ENCODE data around the gene MLN. TPM values are rescaled to one million over a fixed set of nuclear protein-coding genes. Genes with fewer than 3 reads are reported as not detected.

MLN gene
- total RNA-seq, 4 donors from 2014 or later, result not detected

DNA sequence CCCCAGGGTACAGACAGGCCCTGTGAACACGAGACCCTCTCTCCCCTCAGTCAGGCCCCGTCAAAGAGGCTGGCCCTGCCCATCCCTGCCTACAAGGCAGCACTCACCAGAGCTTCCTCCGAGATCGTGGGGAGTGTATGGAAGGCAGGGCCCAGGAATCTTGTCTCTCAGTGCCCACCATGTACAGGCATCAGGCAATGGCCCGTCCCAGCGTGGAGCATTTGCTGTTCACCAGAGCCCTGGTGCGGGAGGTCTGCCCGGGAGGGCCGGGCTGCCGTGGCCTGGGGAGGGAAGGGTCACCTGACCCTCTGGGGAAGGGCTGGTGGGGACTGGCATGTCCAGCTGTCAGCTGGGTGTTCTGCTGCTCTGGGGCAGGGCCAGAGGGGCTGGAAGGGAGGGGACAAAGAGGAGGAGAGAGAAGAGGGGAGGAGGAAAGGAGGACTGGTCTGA lies 57.1 kb downstream of the MLN start, which contains the start of gene IP6K3:
Gene IP6K3 (minus strand): TSS at position 255 of the 450 bp plus-strand sequence. CDS start 11,429 bp downstream, outside the sequence.
- no peaks in the 10 kb centered on the region for H3K9me3 ChIP-seq
- H3K36me3 ChIP-seq, result no peaks in the 10 kb centered on the region
- peaks cover 9 to 14% of the 10 kb centered on the region in 2 donors for H3K4me1 ChIP-seq
- H3K27ac ChIP-seq, result peak within 1 kb of the TSS; percentile 80 to 90
- DNase-seq, result peak; percentile 37 to 47
- no peak for TF ChIP-seq POLR2A (IDR thresholded peaks at IDR 0.05)
- TF ChIP-seq, protein P1, sequence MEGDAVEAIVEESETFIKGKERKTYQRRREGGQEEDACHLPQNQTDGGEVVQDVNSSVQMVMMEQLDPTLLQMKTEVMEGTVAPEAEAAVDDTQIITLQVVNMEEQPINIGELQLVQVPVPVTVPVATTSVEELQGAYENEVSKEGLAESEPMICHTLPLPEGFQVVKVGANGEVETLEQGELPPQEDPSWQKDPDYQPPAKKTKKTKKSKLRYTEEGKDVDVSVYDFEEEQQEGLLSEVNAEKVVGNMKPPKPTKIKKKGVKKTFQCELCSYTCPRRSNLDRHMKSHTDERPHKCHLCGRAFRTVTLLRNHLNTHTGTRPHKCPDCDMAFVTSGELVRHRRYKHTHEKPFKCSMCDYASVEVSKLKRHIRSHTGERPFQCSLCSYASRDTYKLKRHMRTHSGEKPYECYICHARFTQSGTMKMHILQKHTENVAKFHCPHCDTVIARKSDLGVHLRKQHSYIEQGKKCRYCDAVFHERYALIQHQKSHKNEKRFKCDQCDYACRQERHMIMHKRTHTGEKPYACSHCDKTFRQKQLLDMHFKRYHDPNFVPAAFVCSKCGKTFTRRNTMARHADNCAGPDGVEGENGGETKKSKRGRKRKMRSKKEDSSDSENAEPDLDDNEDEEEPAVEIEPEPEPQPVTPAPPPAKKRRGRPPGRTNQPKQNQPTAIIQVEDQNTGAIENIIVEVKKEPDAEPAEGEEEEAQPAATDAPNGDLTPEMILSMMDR (IDR thresholded peaks at IDR 0.05), result no peak
- intact Hi-C loops (cut with DNase I; ENCODE audit: low total_unique reads), result no loop called here
- H3K4me3 ChIP-seq, result peak within 1 kb of the TSS in 1 of 2 donors; percentile 16
- H3K27me3 ChIP-seq, result no peaks in the 10 kb centered on the region

DNA sequence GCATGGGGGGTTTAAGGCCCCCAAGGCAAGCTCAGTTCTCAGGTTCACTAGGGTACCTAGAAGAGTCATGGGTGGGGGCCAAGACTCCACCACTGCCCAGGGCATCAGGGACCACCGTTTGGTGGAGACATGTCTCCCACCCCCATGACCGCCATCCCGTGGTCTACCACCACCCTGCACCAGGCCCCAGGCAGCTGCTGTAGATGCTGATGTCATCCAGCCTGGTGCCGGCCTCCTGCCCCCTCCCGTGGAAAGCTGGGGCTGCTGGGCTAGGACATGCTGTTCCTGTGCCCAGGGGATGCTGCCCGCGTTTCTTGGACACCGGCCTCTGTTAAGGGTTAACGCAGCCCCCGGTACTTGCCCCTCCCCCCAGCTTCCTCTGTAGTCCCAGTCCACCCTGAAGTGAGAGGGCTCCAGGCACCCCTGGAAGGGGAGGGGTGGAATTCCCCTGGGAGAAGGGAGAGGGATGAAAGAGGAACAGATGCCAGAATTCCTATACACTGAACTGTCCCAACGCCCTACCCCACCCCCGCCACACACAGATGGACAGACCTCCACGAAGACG lies 57.7 kb downstream of the MLN start:
- peak overlapping the region in 1 of 2 donors; percentile 16 for H3K4me3 ChIP-seq
- TF ChIP-seq POLR2A (IDR thresholded peaks at IDR 0.05), result no peak
- peak overlapping the region; percentile 80 to 90 for H3K27ac ChIP-seq
- intact Hi-C loops (cut with DNase I; ENCODE audit: low total_unique reads), result no loop called here
- peak; percentile 70 to 81 for DNase-seq
- H3K9me3 ChIP-seq, result no peaks in the 10 kb centered on the region
- H3K27me3 ChIP-seq, result no peaks in the 10 kb centered on the region
- no peaks in the 10 kb centered on the region for H3K36me3 ChIP-seq
- peaks cover 9 to 11% of the 10 kb centered on the region in 2 donors for H3K4me1 ChIP-seq

DNA sequence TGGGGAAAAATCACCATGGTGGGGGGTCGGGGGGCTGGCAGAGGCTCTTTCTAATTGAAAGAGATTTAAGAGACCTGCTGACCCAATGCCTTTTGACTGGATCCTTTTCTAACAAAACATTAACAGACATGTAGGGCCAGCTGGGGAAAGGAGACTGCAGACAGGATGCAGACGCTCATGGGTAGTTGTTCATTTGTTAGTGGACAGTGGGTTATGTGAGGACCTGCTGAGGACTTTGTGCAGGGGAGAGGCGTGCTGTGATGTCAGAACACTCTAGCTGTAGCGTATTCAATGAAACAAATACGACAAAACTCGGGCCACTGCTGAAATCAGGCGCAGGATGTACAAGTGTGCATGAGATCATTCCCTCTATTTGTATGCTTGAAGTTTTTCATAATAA lies 58.3 kb downstream of the MLN start:
- TF ChIP-seq, protein P1 (IDR thresholded peaks at IDR 0.05), result no peak
- TF ChIP-seq POLR2A (IDR thresholded peaks at IDR 0.05), result no peak
- DNase-seq, result no peak
- H3K4me1 ChIP-seq, result peaks cover 9 to 11% of the 10 kb centered on the region in 2 donors
- H3K9me3 ChIP-seq, result no peaks in the 10 kb centered on the region
- intact Hi-C loops (cut with DNase I; ENCODE audit: low total_unique reads), result no loop called here
- H3K4me3 ChIP-seq, result no peak overlapping the region
- peak overlapping the region; percentile 80 to 90 for H3K27ac ChIP-seq
- H3K27me3 ChIP-seq, result no peaks in the 10 kb centered on the region
- H3K36me3 ChIP-seq, result no peaks in the 10 kb centered on the region

DNA sequence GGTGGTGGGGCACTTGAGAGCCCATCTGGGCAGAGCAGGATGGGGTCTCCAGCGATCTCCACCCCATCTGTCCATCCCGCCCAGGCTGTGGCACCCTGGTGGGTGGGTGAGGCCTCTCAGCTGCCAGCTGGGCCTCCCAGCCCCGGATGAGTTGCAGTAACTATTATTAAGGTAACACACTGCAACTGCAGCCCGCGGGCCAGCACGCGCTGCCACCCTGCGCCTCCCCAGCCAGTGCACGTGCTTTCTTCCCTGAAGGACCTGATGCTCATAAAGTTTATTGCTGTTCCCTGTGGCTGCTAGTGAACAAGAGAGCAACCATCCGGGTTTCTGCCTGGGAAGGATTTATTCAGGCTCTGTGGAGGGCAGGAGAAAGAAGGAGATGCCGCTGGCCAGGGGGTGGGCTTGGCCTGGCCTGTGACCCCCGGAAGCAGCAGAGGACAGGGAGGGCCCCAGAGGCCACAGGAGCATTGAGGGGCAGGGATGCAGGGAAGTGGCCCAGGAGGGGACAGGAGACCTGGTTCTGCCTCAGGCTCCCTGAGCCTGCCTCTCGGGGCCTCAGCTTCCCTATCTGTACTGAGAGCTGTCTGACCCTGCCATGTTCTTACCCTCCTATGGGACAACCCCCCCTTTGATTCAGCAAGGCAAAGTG lies 58.8 kb downstream of the MLN start:
- Histone ChIP-seq H3K27me3 (no peaks in the 10 kb centered on the region), H3K9me3 (no peaks in the 10 kb centered on the region), H3K4me1 (peaks cover 9 to 11% of the 10 kb centered on the region in 2 donors), H3K27ac (peak overlapping the region; percentile 80 to 90), H3K36me3 (no peaks in the 10 kb centered on the region), H3K4me3 (no peak overlapping the region)
- DNase-seq, result peak; percentile 40 to 58
- no peak for TF ChIP-seq POLR2A (IDR thresholded peaks at IDR 0.05)
- TF ChIP-seq, protein P1 (IDR thresholded peaks at IDR 0.05), result no peak
- intact Hi-C loops (cut with DNase I; ENCODE audit: low total_unique reads), result no loop called here

Other genes with a start within 250 kb of the MLN start
- gene BAK1, start 223.7 kb downstream of the MLN start, total RNA-seq, result 10 to 100 TPM in 2 of 4 donors, 1 to 10 TPM in 1, under 1 TPM in 1; 0.88 to 15.3 (median 6.1) TPM
- gene ITPR3, start 182.7 kb downstream of the MLN start, total RNA-seq, result 10 to 100 TPM; 11.2 to 27.6 (median 16.1) TPM
- gene UQCC2, start 92.3 kb downstream of the MLN start, total RNA-seq, result 10 to 100 TPM in 3 of 4 donors, 1 to 10 TPM in 1; 10.0 to 63.2 (median 30.9) TPM
- gene IP6K3, start 57.1 kb downstream of the MLN start, total RNA-seq, result 1 to 10 TPM in 3 of 4 donors, not detected in 1; 1.9 to 6.1 (median 5.5) TPM
- 10 to 100 TPM; 31.0 to 83.3 (median 37.6) TPM for gene LEMD2, start 14.9 kb downstream of the MLN start, total RNA-seq

All from uterus (tissue), 4 donors.